ENCODE data around the gene LRFN5. TPM values are rescaled to one million over a fixed set of nuclear protein-coding genes. Genes with fewer than 3 reads are reported as not detected.

LRFN5 gene
- total RNA-seq, 2 donors from 2014 or later = 0.50 to 5.3 TPM

DNA sequence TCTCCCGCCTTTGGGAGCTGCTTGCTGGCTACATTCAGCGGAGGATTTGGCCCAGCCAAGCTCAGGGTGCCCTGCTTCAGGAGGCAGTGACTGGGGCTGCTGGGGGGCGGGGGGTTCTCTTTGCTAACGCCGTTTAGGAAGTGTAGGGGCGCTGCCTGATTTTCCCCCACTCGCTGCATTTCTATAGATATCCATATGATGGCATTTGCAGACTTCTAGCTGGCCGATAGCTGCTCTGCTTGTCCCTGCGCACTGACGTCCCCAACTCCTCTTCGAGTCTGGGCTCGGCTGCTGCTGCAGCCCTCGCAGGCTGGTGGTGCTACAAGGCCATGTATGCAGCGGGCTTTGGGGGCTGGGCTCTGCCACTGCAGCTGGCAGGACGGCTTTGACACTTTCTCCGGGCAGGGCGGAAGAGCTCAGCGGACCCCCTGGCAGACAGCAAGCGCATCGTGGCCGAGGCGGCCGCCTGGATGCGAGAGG lies 3.1 kb downstream of the LRFN5 start:
- peak; percentile 14 for DNase-seq (ENCODE audit: low spot score)
- H3K36me3 ChIP-seq = no peaks in the 10 kb centered on the region
- WGBS = 4% methylated on average over 24 of the region's 24 CpGs
- intact Hi-C loops (cut with DNase I) = no loop called here
- peaks cover 4% of the 10 kb centered on the region for H3K4me1 ChIP-seq (replicated peaks)
- peaks cover 9% of the 10 kb centered on the region for H3K27me3 ChIP-seq (replicated peaks; ENCODE audit: insufficient read depth)
- peak overlapping the region; percentile 18 to 22 for H3K4me3 ChIP-seq
- TF ChIP-seq, protein P1, sequence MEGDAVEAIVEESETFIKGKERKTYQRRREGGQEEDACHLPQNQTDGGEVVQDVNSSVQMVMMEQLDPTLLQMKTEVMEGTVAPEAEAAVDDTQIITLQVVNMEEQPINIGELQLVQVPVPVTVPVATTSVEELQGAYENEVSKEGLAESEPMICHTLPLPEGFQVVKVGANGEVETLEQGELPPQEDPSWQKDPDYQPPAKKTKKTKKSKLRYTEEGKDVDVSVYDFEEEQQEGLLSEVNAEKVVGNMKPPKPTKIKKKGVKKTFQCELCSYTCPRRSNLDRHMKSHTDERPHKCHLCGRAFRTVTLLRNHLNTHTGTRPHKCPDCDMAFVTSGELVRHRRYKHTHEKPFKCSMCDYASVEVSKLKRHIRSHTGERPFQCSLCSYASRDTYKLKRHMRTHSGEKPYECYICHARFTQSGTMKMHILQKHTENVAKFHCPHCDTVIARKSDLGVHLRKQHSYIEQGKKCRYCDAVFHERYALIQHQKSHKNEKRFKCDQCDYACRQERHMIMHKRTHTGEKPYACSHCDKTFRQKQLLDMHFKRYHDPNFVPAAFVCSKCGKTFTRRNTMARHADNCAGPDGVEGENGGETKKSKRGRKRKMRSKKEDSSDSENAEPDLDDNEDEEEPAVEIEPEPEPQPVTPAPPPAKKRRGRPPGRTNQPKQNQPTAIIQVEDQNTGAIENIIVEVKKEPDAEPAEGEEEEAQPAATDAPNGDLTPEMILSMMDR (IDR thresholded peaks at IDR 0.05) = peak in 1 of 4 experiments; percentile 22
- no peak for TF ChIP-seq POLR2A (IDR thresholded peaks at IDR 0.05)
- no peaks in the 10 kb centered on the region for H3K9me3 ChIP-seq
- H3K27ac ChIP-seq = peak overlapping the region; percentile 30 to 68

DNA sequence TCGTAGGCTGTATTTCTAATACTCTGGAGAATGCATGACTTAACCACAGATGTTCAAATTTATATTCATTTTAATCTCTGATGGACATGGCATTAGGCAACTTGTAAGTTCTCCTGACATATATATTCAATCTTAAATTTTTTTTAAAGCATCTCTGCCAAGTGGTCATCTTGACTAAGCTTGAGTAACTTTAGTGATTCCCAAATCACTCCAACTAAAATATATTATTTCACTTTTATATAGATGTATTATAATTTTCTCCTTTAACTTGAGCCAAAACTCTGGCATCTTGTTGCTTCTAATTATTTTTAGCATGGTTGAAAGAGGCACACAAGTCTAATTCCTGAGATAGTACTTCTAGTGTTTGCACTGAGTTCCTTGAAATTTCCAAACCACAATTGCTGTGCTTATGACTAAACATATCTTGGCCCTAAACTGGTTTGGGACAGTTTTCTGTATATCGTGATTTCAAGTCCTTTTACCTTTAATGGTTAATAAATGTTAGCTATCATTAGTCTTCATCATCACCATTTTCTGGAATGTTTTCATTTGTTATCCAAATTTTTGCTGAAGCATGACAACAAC lies 8.4 kb downstream of the LRFN5 start:
- Histone ChIP-seq H3K9me3 (no peaks in the 10 kb centered on the region), H3K4me3 (no peak overlapping the region), H3K36me3 (no peaks in the 10 kb centered on the region), H3K4me1 (replicated peaks) (no peaks in the 10 kb centered on the region), H3K27ac (no peak overlapping the region), H3K27me3 (replicated peaks; ENCODE audit: insufficient read depth) (no peaks in the 10 kb centered on the region)
- intact Hi-C loops (cut with DNase I) = no loop called here
- TF ChIP-seq POLR2AphosphoS5 (IDR thresholded peaks at IDR 0.05) (no peak), POLR2A (IDR thresholded peaks at IDR 0.05) (no peak)
- TF ChIP-seq, protein P1 (IDR thresholded peaks at IDR 0.05) = no peak
- 95% methylated on average over 2 of the region's 2 CpGs for WGBS
- no peak for DNase-seq (ENCODE audit: low spot score)

DNA sequence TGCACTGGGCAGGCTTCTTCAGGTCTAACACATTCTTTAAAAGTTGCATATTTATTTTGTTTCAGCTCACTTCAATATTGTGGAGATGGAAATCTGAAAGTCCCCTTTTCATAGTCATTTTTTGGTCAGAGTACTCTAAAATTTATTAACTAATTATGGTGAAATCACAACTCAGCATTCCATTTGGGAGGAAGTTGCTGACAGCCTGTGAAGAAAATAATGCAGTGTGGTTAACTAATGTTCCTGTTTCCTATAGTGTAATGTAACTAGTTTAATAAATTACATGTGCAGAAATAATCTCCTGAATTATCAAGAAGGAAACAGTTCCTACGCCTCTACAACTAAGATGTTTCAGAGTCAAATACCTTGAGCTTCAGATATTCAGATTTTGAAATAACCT lies 17.1 kb downstream of the LRFN5 start:
- Histone ChIP-seq H3K27me3 (replicated peaks; ENCODE audit: insufficient read depth) (no peaks in the 10 kb centered on the region), H3K36me3 (no peaks in the 10 kb centered on the region), H3K4me1 (replicated peaks) (no peaks in the 10 kb centered on the region), H3K4me3 (no peak overlapping the region), H3K9me3 (no peaks in the 10 kb centered on the region), H3K27ac (no peak overlapping the region)
- 73% methylated on average over 1 of the region's 1 CpG for WGBS
- no peak for DNase-seq (ENCODE audit: low spot score)
- TF ChIP-seq POLR2A (IDR thresholded peaks at IDR 0.05) (no peak), POLR2AphosphoS5 (IDR thresholded peaks at IDR 0.05) (no peak)
- TF ChIP-seq, protein P1 (IDR thresholded peaks at IDR 0.05) = no peak
- intact Hi-C loops (cut with DNase I) = no loop called here

DNA sequence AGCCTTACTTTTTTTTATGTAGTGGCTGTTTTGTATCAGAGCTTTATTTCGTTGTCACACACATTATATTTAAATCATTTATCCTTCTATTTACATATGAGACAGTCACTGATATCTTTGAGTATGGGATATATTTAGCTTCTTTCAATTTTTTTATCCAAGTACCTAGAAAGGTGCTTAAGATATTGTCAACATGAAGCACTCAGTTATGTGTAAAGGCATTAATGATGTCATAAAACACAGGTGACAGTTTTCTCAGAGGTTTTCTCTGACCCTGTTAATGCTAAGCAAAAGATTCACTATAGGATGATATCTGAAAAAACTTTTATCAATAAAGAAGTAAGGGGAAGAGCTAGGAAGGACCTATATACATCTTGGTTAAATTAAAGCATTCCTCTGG lies 23.2 kb downstream of the LRFN5 start:
- Histone ChIP-seq H3K27ac (no peak overlapping the region), H3K9me3 (no peaks in the 10 kb centered on the region), H3K4me1 (replicated peaks) (no peaks in the 10 kb centered on the region), H3K36me3 (no peaks in the 10 kb centered on the region), H3K4me3 (no peak overlapping the region), H3K27me3 (replicated peaks; ENCODE audit: insufficient read depth) (no peaks in the 10 kb centered on the region)
- TF ChIP-seq, protein P1 (IDR thresholded peaks at IDR 0.05) = no peak
- no peak for TF ChIP-seq POLR2AphosphoS5 (IDR thresholded peaks at IDR 0.05)
- no peak for TF ChIP-seq POLR2A (IDR thresholded peaks at IDR 0.05)
- WGBS = 59% methylated on average over 1 of the region's 1 CpG
- intact Hi-C loops (cut with DNase I) = no loop called here
- no peak for DNase-seq (ENCODE audit: low spot score)

DNA sequence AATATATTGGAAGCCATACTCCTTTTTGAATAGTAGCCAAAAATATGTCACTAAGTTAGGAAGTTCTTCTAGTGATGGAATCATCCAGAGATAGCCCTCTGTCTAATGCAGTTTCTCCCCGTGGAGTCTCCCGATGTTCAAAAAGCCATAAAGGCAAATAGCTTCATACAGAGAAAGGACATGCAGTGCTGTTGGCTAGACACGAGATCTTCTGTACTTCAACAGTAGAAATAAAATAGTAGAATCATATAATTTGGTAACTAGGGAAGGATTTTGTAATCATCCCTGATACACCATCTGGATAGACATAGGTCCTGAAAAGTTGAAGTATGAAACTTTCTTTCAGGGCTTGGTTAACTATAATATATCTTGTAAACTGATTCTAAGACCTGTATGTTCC lies 27.6 kb downstream of the LRFN5 start:
- no peak for TF ChIP-seq POLR2AphosphoS5 (IDR thresholded peaks at IDR 0.05)
- TF ChIP-seq, protein P1 (IDR thresholded peaks at IDR 0.05) = no peak
- TF ChIP-seq POLR2A (IDR thresholded peaks at IDR 0.05) = no peak
- 63% methylated on average over 3 of the region's 3 CpGs for WGBS
- H3K27ac ChIP-seq = no peak overlapping the region
- intact Hi-C loops (cut with DNase I) = no loop called here
- no peaks in the 10 kb centered on the region for H3K9me3 ChIP-seq
- no peaks in the 10 kb centered on the region for H3K4me1 ChIP-seq (replicated peaks)
- DNase-seq (ENCODE audit: low spot score) = no peak
- H3K4me3 ChIP-seq = no peak overlapping the region
- no peaks in the 10 kb centered on the region for H3K27me3 ChIP-seq (replicated peaks; ENCODE audit: insufficient read depth)
- H3K36me3 ChIP-seq = no peaks in the 10 kb centered on the region

Measured in prostate gland (tissue), 2 donors.